HG02840 (cell line): ENCODE measurements around the gene SLC10A4.

Experiments used
- ATAC-seq: cut with Tn5 transposase; IDR thresholded peaks from one replicate; pipeline ENCODE4 v1.9.1; 2021; ENCODE audit warnings: mild to moderate bottlenecking, moderate library complexity, moderate number of reproducible peaks; ENCODE audit not compliant: unreplicated experiment, low FRiP score

Gene SLC10A4

GRCh38 chr4:48484494-48485168, 1.5 kb downstream of the SLC10A4 start:
- no peak for ATAC-seq

- ATAC-seq: no peak
Measured at GRCh38 chr4:48489683-48490011, 6.5 kb downstream of the SLC10A4 start.

- ATAC-seq: no peak
Measured at GRCh38 chr4:48490012-48490679, 7.0 kb downstream of the SLC10A4 start, which contains the start of gene ZAR1. Gene ZAR1 (plus strand): TSS chr4:48490252. CDS start chr4:48490292, 40 bp downstream.

GRCh38 chr4:48490680-48491513, 7.8 kb downstream of the SLC10A4 start:
- ATAC-seq: no peak

- no peak for ATAC-seq
Measured at GRCh38 chr4:48491514-48492176, 8.5 kb downstream of the SLC10A4 start.

GRCh38 chr4:48493452-48494100, 10.4 kb downstream of the SLC10A4 start:
- no peak for ATAC-seq

- no peak for ATAC-seq
Measured at GRCh38 chr4:48495941-48496340, 12.8 kb downstream of the SLC10A4 start.

- ATAC-seq: no peak
Measured at GRCh38 chr4:48498895-48499294, 15.8 kb downstream of the SLC10A4 start.

GRCh38 chr4:48499551-48500066, 16.5 kb downstream of the SLC10A4 start:
- peak; percentile 64 for ATAC-seq

- ATAC-seq: no peak
Measured at GRCh38 chr4:48503233-48504025, 20.3 kb downstream of the SLC10A4 start.

GRCh38 chr4:48504026-48504330, 20.8 kb downstream of the SLC10A4 start:
- ATAC-seq: no peak

GRCh38 chr4:48504352-48504751, 21.2 kb downstream of the SLC10A4 start:
- ATAC-seq: no peak

- ATAC-seq: no peak
Measured at GRCh38 chr4:48506716-48507115, 23.6 kb downstream of the SLC10A4 start.

GRCh38 chr4:48509543-48509942, 26.4 kb downstream of the SLC10A4 start:
- no peak for ATAC-seq

- no peak for ATAC-seq
Measured at GRCh38 chr4:48518143-48518542, 35.0 kb downstream of the SLC10A4 start.

GRCh38 chr4:48526406-48526805, 43.3 kb downstream of the SLC10A4 start:
- ATAC-seq: no peak

- ATAC-seq: no peak
Measured at GRCh38 chr4:48538358-48538757, 55.2 kb downstream of the SLC10A4 start.
